ENCODE measurements around the gene CCR3.

The CCR3 gene

GRCh38 chr3:46221391-46221790 lies 20.9 kb upstream of the CCR3 start:
- TF ChIP-seq CTCF (IDR thresholded peaks at IDR 0.05), result no peak
- peak overlapping the region in 1 of 2 donors; percentile 65 for H3K27ac ChIP-seq
- no peak for DNase-seq (ENCODE audit: low spot score)
- H3K4me3 ChIP-seq, result no peak overlapping the region

GRCh38 chr3:46221938-46222337 lies 20.3 kb upstream of the CCR3 start:
- TF ChIP-seq CTCF (IDR thresholded peaks at IDR 0.05), result no peak
- Histone ChIP-seq H3K27ac (peak overlapping the region in 1 of 2 donors; percentile 65), H3K4me3 (no peak overlapping the region)
- DNase-seq (ENCODE audit: low spot score), result no peak

GRCh38 chr3:46222435-46223161 lies 19.7 kb upstream of the CCR3 start:
- TF ChIP-seq CTCF (IDR thresholded peaks at IDR 0.05), result no peak
- Histone ChIP-seq H3K27ac (peak overlapping the region in 1 of 2 donors; percentile 65), H3K4me3 (no peak overlapping the region)
- DNase-seq (ENCODE audit: low spot score), result no peak

GRCh38 chr3:46228260-46229242 lies 13.7 kb upstream of the CCR3 start:
- TF ChIP-seq CTCF (IDR thresholded peaks at IDR 0.05), result no peak
- no peak for DNase-seq (ENCODE audit: low spot score)

GRCh38 chr3:46231323-46231722 lies 10.9 kb upstream of the CCR3 start:
- Histone ChIP-seq H3K4me3 (no peak overlapping the region), H3K27ac (no peak overlapping the region)
- no peak for TF ChIP-seq CTCF (IDR thresholded peaks at IDR 0.05)
- no peak for DNase-seq (ENCODE audit: low spot score)

More at GRCh38 chr3:46228260-46229242, 13.7 kb upstream of the CCR3 start:
- Histone ChIP-seq H3K4me3 (no peak overlapping the region), H3K27ac (no peak overlapping the region)

- no peak for DNase-seq (ENCODE audit: low spot score)
- Histone ChIP-seq H3K27ac (no peak overlapping the region), H3K4me3 (no peak overlapping the region)
- no peak for TF ChIP-seq CTCF (IDR thresholded peaks at IDR 0.05)
Measured at GRCh38 chr3:46233194-46233593, 9.1 kb upstream of the CCR3 start.
